MCF 10A (cell line): ENCODE results near the gene CYLD. TPM values are rescaled to one million over a fixed set of nuclear protein-coding genes. Genes with fewer than 3 reads are reported as not detected.

Source experiments
- BruUV-seq: library from RNA; stranded (reverse); fragments of 400-500 nt; replicated peaks from 2 replicates; lab custom pipeline; 2021; lab: Mats Ljungman, UMichigan
- CTCF ChIA-PET: fragments of 300-600 bp; sonication (Branson Sonifier 250); formaldehyde crosslinking; extraction: SDS; loops from one replicate; lab custom pipeline; 2021; ENCODE audit warnings: antibody characterized with exemption, inconsistent platforms; lab: Yijun Ruan, JAX
- POLR2A ChIA-PET: fragments of 300-600, 350-650 bp; sonication (Branson Sonifier 250); formaldehyde crosslinking; extraction: SDS; loops from one replicate; lab custom pipeline; 2020; ENCODE audit warnings: antibody characterized with exemption, inconsistent platforms; lab: Yijun Ruan, JAX
- DNase-seq: peaks from one replicate; pipeline ENCODE4 v3.0.0-alpha.2; 2018; ENCODE audit not compliant: unreplicated experiment
- H3K27ac Mint-ChIP-seq: one replicate; pipeline ENCODE4 v1.8.0; 2022; ENCODE audit warnings: mild to moderate bottlenecking, low read depth, mixed read lengths; ENCODE audit not compliant: unreplicated experiment
- H3K27me3 Mint-ChIP-seq: one replicate; pipeline ENCODE4 v1.8.0; 2022; ENCODE audit warnings: mixed read lengths; ENCODE audit not compliant: insufficient read depth, unreplicated experiment
- H3K36me3 Mint-ChIP-seq: one replicate; pipeline ENCODE4 v1.8.0; 2022; ENCODE audit warnings: mild to moderate bottlenecking, moderate library complexity, mixed read lengths; ENCODE audit not compliant: insufficient read depth, unreplicated experiment
- H3K4me1 Mint-ChIP-seq: one replicate; pipeline ENCODE4 v1.8.0; 2022; ENCODE audit warnings: mixed read lengths; ENCODE audit not compliant: insufficient read depth, unreplicated experiment
- H3K4me3 Mint-ChIP-seq: one replicate; pipeline ENCODE4 v1.8.0; 2022; ENCODE audit warnings: mild to moderate bottlenecking, moderate library complexity, mixed read lengths; ENCODE audit not compliant: unreplicated experiment
- H3K9me3 Mint-ChIP-seq: one replicate; pipeline ENCODE4 v1.8.0; 2022; ENCODE audit warnings: mixed read lengths; ENCODE audit not compliant: unreplicated experiment
- intact Hi-C: fragments of 100-400 bp; cut with micrococcal nuclease; formaldehyde crosslinking; loops from 2 replicates; pipeline ENCODE4 v1.14.1; 2022
- total RNA-seq: library from RNA; stranded (reverse); gene quantifications from 2 replicates; pipeline ENCODE4 v1.2.3, GENCODE V29; 2022
- TF ChIP-seq, protein P1 (sequence below): fragments of 200-600 bp; IDR thresholded peaks from one replicate; pipeline ENCODE4 v1.8.0; 2022; ENCODE audit warnings: antibody characterized with exemption, mild to moderate bottlenecking; ENCODE audit not compliant: unreplicated experiment

Gene CYLD
- total RNA-seq, 1 experiment from 2014 or later = 53.7 TPM

DNA sequence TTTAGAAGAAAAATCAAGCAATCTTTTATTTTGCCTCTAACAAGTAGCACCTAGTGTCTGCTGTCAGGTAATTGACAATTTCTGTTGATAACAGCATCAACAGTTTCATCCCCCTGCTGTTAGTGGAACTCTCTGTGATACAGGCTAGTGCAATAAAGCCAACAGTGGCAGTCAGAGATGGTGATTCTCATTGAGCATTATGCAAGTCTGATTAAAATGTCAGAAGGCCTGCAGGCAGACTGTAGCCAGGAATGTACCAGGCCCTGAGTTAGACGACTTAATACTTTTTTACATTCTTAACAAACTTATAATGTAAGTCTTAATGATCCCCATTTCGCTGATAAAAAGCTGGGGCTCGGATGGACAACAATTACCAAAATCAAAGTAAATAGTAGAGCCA, 14.6 kb downstream of the CYLD start:
- no TSS peak for BruUV-seq
- intact Hi-C loops = no loop called here

GRCh38 chr16:50761267-50761666, 19.4 kb downstream of the CYLD start:
- ChIA-PET POLR2A (interaction anchor here (1.3 kb wide), 1 partner anchor 10 kb away, joined by 5 read pairs; no protein-coding TSS in a partner anchor), CTCF (interaction anchor here (0.5 kb wide), 1 partner anchor 98 kb away, joined by 4 read pairs; no protein-coding TSS in a partner anchor)
- H3K4me3 Mint-ChIP-seq = no peak overlapping the region
- H3K27ac Mint-ChIP-seq = no peak overlapping the region
- DNase-seq = no peak
- no peaks in the 10 kb centered on the region for H3K27me3 Mint-ChIP-seq
- no TSS peak for BruUV-seq
- H3K36me3 Mint-ChIP-seq = peaks cover 45% of the 10 kb centered on the region
- no peaks in the 10 kb centered on the region for H3K4me1 Mint-ChIP-seq
- intact Hi-C loops = no loop called here
- no peaks in the 10 kb centered on the region for H3K9me3 Mint-ChIP-seq
- TF ChIP-seq, protein P1, sequence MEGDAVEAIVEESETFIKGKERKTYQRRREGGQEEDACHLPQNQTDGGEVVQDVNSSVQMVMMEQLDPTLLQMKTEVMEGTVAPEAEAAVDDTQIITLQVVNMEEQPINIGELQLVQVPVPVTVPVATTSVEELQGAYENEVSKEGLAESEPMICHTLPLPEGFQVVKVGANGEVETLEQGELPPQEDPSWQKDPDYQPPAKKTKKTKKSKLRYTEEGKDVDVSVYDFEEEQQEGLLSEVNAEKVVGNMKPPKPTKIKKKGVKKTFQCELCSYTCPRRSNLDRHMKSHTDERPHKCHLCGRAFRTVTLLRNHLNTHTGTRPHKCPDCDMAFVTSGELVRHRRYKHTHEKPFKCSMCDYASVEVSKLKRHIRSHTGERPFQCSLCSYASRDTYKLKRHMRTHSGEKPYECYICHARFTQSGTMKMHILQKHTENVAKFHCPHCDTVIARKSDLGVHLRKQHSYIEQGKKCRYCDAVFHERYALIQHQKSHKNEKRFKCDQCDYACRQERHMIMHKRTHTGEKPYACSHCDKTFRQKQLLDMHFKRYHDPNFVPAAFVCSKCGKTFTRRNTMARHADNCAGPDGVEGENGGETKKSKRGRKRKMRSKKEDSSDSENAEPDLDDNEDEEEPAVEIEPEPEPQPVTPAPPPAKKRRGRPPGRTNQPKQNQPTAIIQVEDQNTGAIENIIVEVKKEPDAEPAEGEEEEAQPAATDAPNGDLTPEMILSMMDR = no peak

More for the DNA sequence above, 14.6 kb downstream of the CYLD start:
- Mint-ChIP-seq H3K36me3 (peaks cover 52% of the 10 kb centered on the region), H3K4me3 (no peak overlapping the region), H3K27me3 (no peaks in the 10 kb centered on the region), H3K4me1 (no peaks in the 10 kb centered on the region), H3K27ac (no peak overlapping the region), H3K9me3 (no peaks in the 10 kb centered on the region)
- ChIA-PET POLR2A (interaction anchor here (1.0 kb wide), 1 partner anchor 10 kb away, joined by 3 read pairs; no protein-coding TSS in a partner anchor), CTCF (interaction anchor here (1.1 to 2.1 kb wide), 3 partner anchors 9 to 94 kb away, joined by 6 to 12 read pairs (median 10); no protein-coding TSS in a partner anchor)
- DNase-seq = no peak
- TF ChIP-seq, protein P1 = no peak

- intact Hi-C loops = no loop called here
- POLR2A ChIA-PET = interaction anchor here (0.9 kb wide), 1 partner anchor 16 kb away, joined by 3 read pairs; no protein-coding TSS in a partner anchor
- peaks cover 53% of the 10 kb centered on the region for H3K36me3 Mint-ChIP-seq
These were observed 20.4 kb downstream of the CYLD start for GRCh38 chr16:50762241-50762640.

DNA sequence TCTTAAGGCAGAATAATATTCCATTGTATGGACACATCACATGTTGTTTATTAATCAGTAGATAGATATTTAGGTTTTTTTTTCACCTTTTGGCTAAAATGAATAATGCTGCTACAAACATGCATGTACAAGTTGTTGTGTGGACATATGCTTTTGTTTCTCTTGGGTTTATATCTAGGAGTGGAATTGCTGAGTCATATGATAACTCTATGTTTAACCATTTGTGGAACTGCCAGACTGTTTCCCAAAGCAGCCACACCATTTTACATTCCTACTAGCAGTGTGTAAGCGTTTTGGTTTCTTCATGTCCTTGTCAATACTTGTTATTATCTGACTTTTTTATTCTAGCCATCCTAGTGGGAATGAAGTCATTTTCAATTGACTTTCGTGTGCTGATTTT, 21.3 kb downstream of the CYLD start:
- TF ChIP-seq, protein P1 = no peak
- no peaks in the 10 kb centered on the region for H3K9me3 Mint-ChIP-seq
- no peak overlapping the region for H3K4me3 Mint-ChIP-seq
- H3K36me3 Mint-ChIP-seq = peaks cover 52% of the 10 kb centered on the region
- BruUV-seq = no TSS peak
- no peak overlapping the region for H3K27ac Mint-ChIP-seq
- POLR2A ChIA-PET = interaction anchor here (0.9 kb wide), 1 partner anchor 17 kb away, joined by 3 read pairs; no protein-coding TSS in a partner anchor
- intact Hi-C loops = no loop called here
- CTCF ChIA-PET = no interaction called here
- no peaks in the 10 kb centered on the region for H3K4me1 Mint-ChIP-seq
- DNase-seq = peak; percentile 25
- no peaks in the 10 kb centered on the region for H3K27me3 Mint-ChIP-seq

More at GRCh38 chr16:50762241-50762640, 20.4 kb downstream of the CYLD start:
- no peak overlapping the region for H3K27ac Mint-ChIP-seq
- BruUV-seq = no TSS peak
- no peak overlapping the region for H3K4me3 Mint-ChIP-seq
- H3K27me3 Mint-ChIP-seq = no peaks in the 10 kb centered on the region
- TF ChIP-seq, protein P1 = no peak
- H3K4me1 Mint-ChIP-seq = no peaks in the 10 kb centered on the region
- CTCF ChIA-PET = interaction anchor here (0.6 kb wide), 1 partner anchor 635 kb away, joined by 3 read pairs; no protein-coding TSS in a partner anchor
- no peaks in the 10 kb centered on the region for H3K9me3 Mint-ChIP-seq
- no peak for DNase-seq
